Activated CD8-positive, alpha-beta memory T cell treated with anti-CD3 and anti-CD28 coated beads, Interleukin-2, amount 50 U/mL, for 48 hours (primary cell): ENCODE results near the gene ANO1.

Source experiments
- DNase-seq: peaks from one replicate; pipeline ENCODE4 v3.0.0-alpha.2; 2020

ANO1 gene

DNA sequence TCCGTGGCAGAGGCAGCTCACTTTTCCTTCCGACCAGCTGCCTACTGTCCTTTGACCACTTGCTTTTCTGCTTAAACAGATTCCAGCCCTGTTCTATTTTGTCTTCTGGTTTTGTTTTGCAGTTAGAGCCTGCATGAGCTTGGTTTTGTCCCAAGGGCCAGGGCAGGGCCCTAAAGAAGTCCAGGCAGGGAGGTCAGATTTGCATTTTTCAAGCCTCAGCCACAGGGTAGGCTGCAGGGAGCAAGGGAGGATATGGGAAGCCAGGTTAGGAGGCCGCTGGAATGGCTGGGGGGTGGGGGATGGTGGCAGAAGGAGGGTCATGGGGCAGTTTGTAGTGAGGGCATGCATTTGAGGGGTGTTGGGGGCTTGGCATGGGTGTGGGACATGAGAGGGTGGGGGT is 148.1 kb downstream of the ANO1 start:
- DNase-seq, result no peak

- no peak for DNase-seq
These were observed 148.8 kb downstream of the ANO1 start for GRCh38 chr11:70226967-70227366.

- DNase-seq, result no peak
These were observed 151.6 kb downstream of the ANO1 start for GRCh38 chr11:70229737-70230136.

- no peak for DNase-seq
These were observed 152.2 kb downstream of the ANO1 start for GRCh38 chr11:70230151-70230839.

- DNase-seq, result no peak
These were observed 153.0 kb downstream of the ANO1 start for GRCh38 chr11:70230840-70231710.

- no peak for DNase-seq
These were observed 154.9 kb downstream of the ANO1 start for GRCh38 chr11:70233034-70233433.

GRCh38 chr11:70233511-70233934 is 155.4 kb downstream of the ANO1 start:
- DNase-seq, result no peak

GRCh38 chr11:70233962-70234361 is 155.8 kb downstream of the ANO1 start:
- DNase-seq, result no peak
